ENCODE measurements around the gene TTBK2.

TTBK2 gene

GRCh38 chr15:42727750-42728381 is 192.7 kb downstream of the TTBK2 start:
- no peak for DNase-seq (ENCODE audit: low spot score)

GRCh38 chr15:42726114-42726513 is 194.5 kb downstream of the TTBK2 start:
- no peak for DNase-seq (ENCODE audit: low spot score)

- DNase-seq (ENCODE audit: low spot score), result no peak
Measured at GRCh38 chr15:42725331-42725903, 195.2 kb downstream of the TTBK2 start.

GRCh38 chr15:42724276-42724675 is 196.3 kb downstream of the TTBK2 start:
- DNase-seq (ENCODE audit: low spot score), result no peak

GRCh38 chr15:42723068-42723467 is 197.5 kb downstream of the TTBK2 start:
- DNase-seq (ENCODE audit: low spot score), result no peak

GRCh38 chr15:42721916-42722315 is 198.7 kb downstream of the TTBK2 start:
- DNase-seq (ENCODE audit: low spot score), result no peak

- no peak for DNase-seq (ENCODE audit: low spot score)
Measured at GRCh38 chr15:42721016-42721415, 199.6 kb downstream of the TTBK2 start.

- DNase-seq (ENCODE audit: low spot score), result no peak
Measured at GRCh38 chr15:42720071-42720470, 200.5 kb downstream of the TTBK2 start.

GRCh38 chr15:42719043-42719442 is 201.5 kb downstream of the TTBK2 start:
- DNase-seq (ENCODE audit: low spot score), result no peak

GRCh38 chr15:42716626-42717025 is 204.0 kb downstream of the TTBK2 start:
- DNase-seq (ENCODE audit: low spot score), result no peak

- no peak for DNase-seq (ENCODE audit: low spot score)
Measured at GRCh38 chr15:42716125-42716524, 204.5 kb downstream of the TTBK2 start.

GRCh38 chr15:42712584-42712983 is 208.0 kb downstream of the TTBK2 start:
- DNase-seq (ENCODE audit: low spot score), result no peak

- no peak for DNase-seq (ENCODE audit: low spot score)
Measured at GRCh38 chr15:42711746-42712145, 208.8 kb downstream of the TTBK2 start.

GRCh38 chr15:42710662-42711061 is 209.9 kb downstream of the TTBK2 start:
- DNase-seq (ENCODE audit: low spot score), result no peak

GRCh38 chr15:42707873-42708544 is 212.6 kb downstream of the TTBK2 start:
- no peak for DNase-seq (ENCODE audit: low spot score)

- DNase-seq (ENCODE audit: low spot score), result no peak
Measured at GRCh38 chr15:42707068-42707467, 213.5 kb downstream of the TTBK2 start.

- DNase-seq (ENCODE audit: low spot score), result no peak
Measured at GRCh38 chr15:42705336-42705735, 215.2 kb downstream of the TTBK2 start.

GRCh38 chr15:42704492-42704926 is 216.1 kb downstream of the TTBK2 start:
- peak; percentile 46 for DNase-seq (ENCODE audit: low spot score)

- no peak for DNase-seq (ENCODE audit: low spot score)
Measured at GRCh38 chr15:42696626-42697025, 224.0 kb downstream of the TTBK2 start.

- no peak for DNase-seq (ENCODE audit: low spot score)
Measured at GRCh38 chr15:42695527-42696071, 225.0 kb downstream of the TTBK2 start.

- no peak for DNase-seq (ENCODE audit: low spot score)
Measured at GRCh38 chr15:42694398-42694797, 226.2 kb downstream of the TTBK2 start.

- no peak for DNase-seq (ENCODE audit: low spot score)
Measured at GRCh38 chr15:42693942-42694341, 226.6 kb downstream of the TTBK2 start.

GRCh38 chr15:42693496-42693895 is 227.1 kb downstream of the TTBK2 start:
- no peak for DNase-seq (ENCODE audit: low spot score)

Measured in HuH-7.5 (cell line).